AG20443 (cell line): ENCODE data around the gene GABRB3.

ENCODE experiments used
- DNase-seq: peaks from one replicate; pipeline ENCODE4 v3.0.0; 2012; ENCODE audit warnings: low spot score, mixed read lengths

GABRB3 gene

GRCh38 chr15:26628879-26629529, 143.9 kb downstream of the GABRB3 start:
- DNase-seq: peak; percentile 43

- no peak for DNase-seq
These were observed 144.8 kb downstream of the GABRB3 start for GRCh38 chr15:26628071-26628470.

- no peak for DNase-seq
These were observed 148.7 kb downstream of the GABRB3 start for GRCh38 chr15:26624128-26624527.

GRCh38 chr15:26623071-26623470, 149.8 kb downstream of the GABRB3 start:
- no peak for DNase-seq

- DNase-seq: no peak
These were observed 151.1 kb downstream of the GABRB3 start for GRCh38 chr15:26621816-26622215.

- no peak for DNase-seq
These were observed 152.1 kb downstream of the GABRB3 start for GRCh38 chr15:26620528-26621458.

GRCh38 chr15:26615927-26616302, 157.0 kb downstream of the GABRB3 start:
- DNase-seq: no peak

GRCh38 chr15:26615188-26615926, 157.5 kb downstream of the GABRB3 start:
- no peak for DNase-seq

- no peak for DNase-seq
These were observed 158.1 kb downstream of the GABRB3 start for GRCh38 chr15:26614734-26615133.

- DNase-seq: no peak
These were observed 174.2 kb downstream of the GABRB3 start for GRCh38 chr15:26598704-26599103.

- no peak for DNase-seq
These were observed 177.3 kb downstream of the GABRB3 start for GRCh38 chr15:26595611-26596010.

GRCh38 chr15:26590676-26591075, 182.2 kb downstream of the GABRB3 start:
- DNase-seq: no peak

- no peak for DNase-seq
These were observed 190.0 kb downstream of the GABRB3 start for GRCh38 chr15:26582840-26583239.

GRCh38 chr15:26580943-26581342, 191.9 kb downstream of the GABRB3 start:
- no peak for DNase-seq

GRCh38 chr15:26572602-26573350, 200.1 kb downstream of the GABRB3 start:
- no peak for DNase-seq

GRCh38 chr15:26571346-26571745, 201.5 kb downstream of the GABRB3 start:
- no peak for DNase-seq

- no peak for DNase-seq
These were observed 207.3 kb downstream of the GABRB3 start for GRCh38 chr15:26565542-26565941.

- no peak for DNase-seq
These were observed 208.5 kb downstream of the GABRB3 start for GRCh38 chr15:26564361-26564760.

GRCh38 chr15:26562336-26562735, 210.5 kb downstream of the GABRB3 start:
- no peak for DNase-seq

GRCh38 chr15:26561896-26562295, 211.0 kb downstream of the GABRB3 start:
- no peak for DNase-seq

GRCh38 chr15:26561130-26561529, 211.7 kb downstream of the GABRB3 start:
- DNase-seq: no peak

GRCh38 chr15:26555898-26556297, 217.0 kb downstream of the GABRB3 start:
- DNase-seq: no peak
